CD4-positive, alpha-beta T cell treated with Interferon gamma for 1 hour (primary cell): Measurements from ENCODE around the gene HSPA6.
"Not testable (repeated sequence)": the region's sequence is repeated elsewhere in the genome, so short reads cannot be mapped to it uniquely, and the experiment has no call there.

Source experiments
- DNase-seq: peaks from one replicate; pipeline ENCODE4 v3.0.0-alpha.2; 2020

The HSPA6 gene

DNA sequence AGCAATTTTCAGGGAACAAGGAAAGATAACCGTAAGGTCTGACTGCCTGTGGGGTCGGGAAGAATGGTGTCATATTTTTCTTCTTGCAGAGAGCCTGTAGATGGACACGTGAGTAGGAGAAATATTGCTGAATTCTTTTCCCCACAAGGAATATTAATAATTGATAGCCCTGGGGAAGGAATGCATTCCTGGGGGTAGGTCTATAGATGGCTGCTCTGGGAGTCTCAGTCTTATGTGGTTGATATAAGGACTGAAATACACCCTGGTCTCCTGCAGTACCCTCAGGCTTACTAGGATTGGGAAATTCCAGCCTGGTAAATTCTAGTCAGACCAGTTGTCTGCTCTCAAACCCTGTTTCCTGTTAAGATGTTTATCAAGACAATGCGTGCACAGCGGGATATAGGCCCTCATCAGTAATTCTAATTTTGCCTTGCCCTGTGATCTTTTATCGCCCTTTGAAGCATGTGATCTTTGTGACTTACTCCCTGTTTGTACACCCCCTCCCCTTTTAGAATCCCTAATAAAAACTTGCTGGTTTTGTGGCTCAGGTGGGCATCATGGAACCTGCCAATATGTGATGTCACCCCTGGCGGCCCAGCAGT, 12.8 kb downstream of the HSPA6 start:
- DNase-seq = not testable (repeated sequence)

GRCh38 chr1:161538925-161539479, 14.7 kb downstream of the HSPA6 start:
- not testable (repeated sequence) for DNase-seq

DNA sequence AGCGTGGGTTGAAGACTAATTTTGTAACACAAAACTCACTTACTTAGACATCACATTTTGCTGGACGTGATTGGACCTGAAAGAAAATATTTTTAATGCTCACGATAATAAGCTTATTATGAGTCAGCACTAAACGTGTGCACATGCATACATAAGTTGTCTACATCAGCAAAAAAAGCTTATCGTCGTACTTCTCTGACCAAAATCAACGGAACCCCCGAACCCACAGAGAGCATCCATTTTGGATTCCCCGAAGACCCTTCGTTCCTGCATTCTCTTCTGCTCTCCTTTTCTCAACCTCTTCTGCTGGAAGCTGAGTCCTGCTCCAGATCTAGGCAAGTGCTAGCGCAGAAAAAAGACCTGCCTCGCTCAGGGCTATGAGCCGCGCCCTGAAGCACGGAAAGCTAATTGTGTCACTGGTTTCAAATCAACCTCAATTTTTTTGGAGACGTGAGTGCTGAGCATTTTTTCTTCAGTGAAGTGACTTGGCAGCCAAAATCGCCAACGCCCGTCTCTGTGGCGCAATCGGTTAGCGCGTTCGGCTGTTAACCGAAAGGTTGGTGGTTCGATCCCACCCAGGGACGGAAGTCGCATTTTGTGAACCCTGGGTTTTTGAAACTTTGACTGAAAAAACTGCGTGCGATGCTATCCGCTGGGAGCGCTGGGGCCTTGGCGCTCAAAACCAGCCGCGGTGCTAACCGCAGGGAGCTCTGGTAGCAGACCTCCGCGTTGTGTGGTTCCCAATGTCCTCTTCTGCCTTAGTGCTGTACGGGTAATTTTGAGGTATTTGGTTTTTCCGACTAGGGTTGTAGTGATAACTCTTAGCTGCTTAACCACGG, 15.6 kb downstream of the HSPA6 start:
- DNase-seq = peak; percentile 87

DNA sequence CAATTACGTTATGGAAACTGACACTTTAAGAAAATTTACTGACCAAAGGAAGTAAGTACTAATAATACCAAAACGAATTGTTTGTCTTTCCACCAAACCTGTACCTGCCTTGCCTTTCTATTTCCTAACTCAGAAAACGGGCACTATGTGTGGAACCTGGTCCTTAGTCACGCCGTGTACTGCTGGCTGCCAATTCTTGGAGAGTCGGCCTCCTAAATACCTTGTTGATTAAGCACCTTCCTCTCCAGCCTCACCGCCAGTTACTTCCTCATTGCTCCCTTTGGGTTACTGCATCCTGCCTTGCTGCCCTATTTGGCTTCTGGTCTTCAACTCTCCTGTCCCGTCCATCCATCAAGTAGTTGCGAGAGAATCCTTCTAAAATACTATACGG, 16.2 kb downstream of the HSPA6 start:
- peak; percentile 17 for DNase-seq

DNA sequence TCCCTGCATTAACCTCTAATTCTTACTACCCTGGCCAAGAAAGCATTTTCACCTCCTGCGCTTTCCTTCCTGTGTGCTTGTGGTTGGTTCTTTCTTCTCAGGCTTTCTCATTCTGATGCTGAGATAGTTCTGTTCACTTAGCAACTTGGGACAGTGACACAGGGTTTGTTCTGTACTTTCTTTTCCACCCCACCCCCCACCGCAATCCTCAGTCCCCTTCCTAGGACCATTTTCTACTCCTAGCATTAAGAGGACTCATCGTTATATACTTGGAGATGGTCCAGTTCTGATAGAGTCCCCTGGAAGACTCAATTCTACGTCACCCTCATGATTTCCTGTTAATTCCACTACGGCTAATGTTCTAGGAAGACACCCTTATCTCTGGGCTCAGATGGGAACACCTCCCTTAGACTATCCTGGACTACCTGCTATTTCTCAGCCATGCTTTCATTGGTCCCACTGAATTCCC, 17.8 kb downstream of the HSPA6 start:
- DNase-seq = peak; percentile 47

DNA sequence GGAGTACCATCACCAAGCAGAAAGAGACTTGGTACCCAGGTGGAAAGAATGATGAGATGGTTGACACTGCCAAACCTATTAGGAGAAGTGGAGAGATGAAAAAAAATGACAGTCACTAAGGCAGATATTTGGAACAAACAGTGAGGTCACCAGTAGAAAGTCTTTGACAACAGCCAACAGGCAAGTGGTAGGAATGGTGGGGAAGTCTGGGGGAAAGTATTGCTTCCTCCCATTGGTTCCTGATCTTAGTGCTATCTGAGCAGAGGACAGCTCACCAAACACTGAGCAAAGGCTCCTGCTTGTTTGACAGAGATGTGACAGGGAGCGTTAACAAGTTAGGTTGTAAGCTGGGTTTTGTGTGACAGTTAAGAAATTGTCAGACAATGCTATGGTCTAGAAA, 18.8 kb downstream of the HSPA6 start:
- DNase-seq = not testable (repeated sequence)

- DNase-seq = peak; percentile 26
These were observed 20.8 kb downstream of the HSPA6 start for GRCh38 chr1:161545005-161545731.

GRCh38 chr1:161547995-161548741, 23.8 kb downstream of the HSPA6 start:
- DNase-seq = not testable (repeated sequence)

- not testable (repeated sequence) for DNase-seq
These were observed 24.5 kb downstream of the HSPA6 start for GRCh38 chr1:161548749-161549406.

GRCh38 chr1:161549652-161550051, 25.3 kb downstream of the HSPA6 start, which contains the start of gene FCGR3A:
FCGR3A (minus strand) TSS chr1:161549818; CDS start chr1:161549736, 82 bp downstream.
- peak; percentile 29 for DNase-seq

DNA sequence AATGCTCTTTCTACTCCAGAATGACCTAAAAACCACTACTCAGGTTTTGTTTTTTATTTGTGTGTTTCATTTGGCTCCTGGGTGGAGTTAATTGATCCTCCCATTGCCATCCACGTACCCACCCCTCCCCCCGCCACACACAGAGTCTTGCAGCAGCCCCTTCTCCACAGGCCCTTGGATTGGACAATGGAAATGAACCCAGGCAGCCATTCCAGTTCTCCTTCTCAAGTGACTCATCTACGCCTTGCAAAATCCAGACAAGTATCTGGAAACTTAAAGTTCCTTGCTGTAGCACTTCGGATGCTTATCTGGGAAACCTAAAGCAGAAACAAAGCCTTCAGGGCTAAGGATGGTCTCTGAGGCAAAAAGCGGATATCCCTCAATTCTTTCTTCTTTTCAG, 26.6 kb downstream of the HSPA6 start:
- DNase-seq = not testable (repeated sequence)

- DNase-seq = not testable (repeated sequence)
These were observed 29.3 kb downstream of the HSPA6 start for GRCh38 chr1:161553631-161554030.

- DNase-seq = not testable (repeated sequence)
These were observed 30.0 kb downstream of the HSPA6 start for GRCh38 chr1:161554340-161554739.

DNA sequence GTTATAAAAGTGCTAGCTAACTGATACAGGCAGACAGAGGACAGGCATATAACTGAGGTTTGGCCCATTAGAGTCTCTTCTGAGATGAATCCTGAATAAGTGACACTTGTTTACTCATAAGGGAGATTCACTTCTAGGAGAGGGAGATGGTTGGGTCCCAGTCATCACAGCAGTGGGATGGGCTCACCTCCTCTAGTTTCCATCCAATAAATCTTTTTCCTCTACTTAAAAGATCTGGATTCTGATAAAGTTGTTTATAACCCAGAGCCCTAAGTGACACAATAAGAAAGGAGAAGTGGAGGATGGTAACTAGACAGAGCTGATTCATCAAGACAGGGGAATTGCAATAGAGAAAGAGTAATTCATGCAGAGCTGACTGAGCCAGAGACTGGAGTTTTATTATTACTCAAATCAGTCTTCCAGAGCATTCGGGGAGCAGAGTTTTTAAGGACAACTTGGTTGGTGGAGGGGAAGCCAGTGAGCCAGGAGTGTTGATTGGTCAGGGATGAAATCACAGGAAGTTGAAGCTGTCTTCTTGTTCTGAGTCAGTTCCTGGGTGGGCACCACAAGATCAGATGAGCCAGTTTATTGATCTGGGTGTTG, 30.6 kb downstream of the HSPA6 start:
- peak; percentile 23 for DNase-seq

DNA sequence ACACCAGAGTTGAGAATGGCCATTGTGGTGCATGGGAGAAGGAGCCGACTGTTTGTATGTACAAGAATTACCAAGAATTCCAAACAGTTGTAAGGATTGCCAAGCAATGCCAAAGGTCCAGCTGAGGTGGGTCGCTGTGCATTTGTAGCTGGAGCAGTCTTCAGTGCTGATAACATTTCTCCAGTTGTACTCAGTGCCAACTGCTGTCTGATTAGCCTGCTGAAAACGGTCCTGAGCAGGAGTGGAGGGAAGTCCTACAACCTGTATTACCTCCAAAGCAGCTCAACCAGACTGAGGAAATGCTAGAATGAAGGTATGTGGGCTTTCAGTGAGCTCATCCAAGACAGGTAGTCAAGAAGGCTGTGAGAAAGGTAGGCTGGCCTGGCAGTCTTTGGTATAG, 31.8 kb downstream of the HSPA6 start:
- DNase-seq = not testable (repeated sequence)

GRCh38 chr1:161556990-161557389, 32.6 kb downstream of the HSPA6 start:
- DNase-seq = not testable (repeated sequence)

DNA sequence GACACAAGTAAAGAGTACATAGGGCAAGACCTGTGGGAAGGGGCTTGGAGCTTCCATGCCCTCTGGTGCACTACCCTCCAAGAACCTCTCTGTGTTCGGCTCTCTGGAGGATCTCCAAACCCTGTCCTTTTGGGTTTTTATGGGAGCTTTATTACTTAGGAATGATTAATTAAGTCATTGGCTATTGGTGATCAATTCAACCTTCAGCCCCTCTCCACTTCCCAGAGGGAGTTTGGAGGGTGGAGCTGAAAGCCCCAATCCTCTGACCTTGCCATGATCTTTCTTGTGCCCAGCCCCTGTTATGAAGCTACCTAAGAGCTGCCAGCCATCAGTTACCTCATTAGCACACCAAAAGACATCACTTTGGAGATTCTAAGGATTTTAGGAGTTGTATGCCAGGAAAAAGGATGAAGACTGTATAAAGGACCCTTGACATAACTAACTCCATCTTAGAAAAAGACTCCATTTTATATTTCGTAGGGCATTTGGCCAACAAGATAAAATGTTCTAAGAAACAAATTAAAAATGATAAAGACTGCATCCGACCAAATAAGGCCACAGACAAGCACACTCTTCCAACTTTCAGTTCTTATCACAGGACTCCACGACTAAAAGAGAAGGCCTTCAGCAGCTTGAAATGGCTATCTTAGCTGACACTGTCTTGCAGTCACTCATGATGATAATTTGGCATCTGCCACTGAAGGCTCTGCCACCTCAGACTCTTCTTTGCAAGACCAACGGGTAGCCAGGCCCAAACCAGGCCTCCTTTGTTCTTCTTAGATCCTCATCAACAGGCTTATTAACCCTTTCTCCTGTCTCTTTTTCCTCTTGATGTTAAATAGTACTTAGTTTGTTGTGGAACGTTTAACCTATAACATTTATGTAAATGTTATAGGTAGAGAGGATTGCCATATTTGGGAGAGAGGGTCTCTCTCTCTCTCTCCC, 33.4 kb downstream of the HSPA6 start:
- DNase-seq = not testable (repeated sequence)

GRCh38 chr1:161560960-161561715, 36.8 kb downstream of the HSPA6 start:
- peak; percentile 34 for DNase-seq

- not testable (repeated sequence) for DNase-seq
These were observed 38.1 kb downstream of the HSPA6 start for GRCh38 chr1:161562441-161562840.
